Measurements from ENCODE around the gene JAKMIP1.
"Not testable (repeated sequence)": the region's sequence is repeated elsewhere in the genome, so short reads cannot be mapped to it uniquely, and the experiment has no call there.

The JAKMIP1 gene

GRCh38 chr4:6141021-6141420 is 59.3 kb downstream of the JAKMIP1 start:
- not testable (repeated sequence) for DNase-seq

GRCh38 chr4:6137747-6138135 is 62.6 kb downstream of the JAKMIP1 start:
- DNase-seq, result no peak

- no peak for DNase-seq
Observed at GRCh38 chr4:6137027-6137746, 63.2 kb downstream of the JAKMIP1 start.

- no peak for DNase-seq
Observed at GRCh38 chr4:6134612-6135220, 65.6 kb downstream of the JAKMIP1 start.

- DNase-seq, result no peak
Observed at GRCh38 chr4:6132716-6133115, 67.6 kb downstream of the JAKMIP1 start.

- peak; percentile 99 for DNase-seq
Observed at GRCh38 chr4:6128221-6128850, 72.0 kb downstream of the JAKMIP1 start.

- peak; percentile 34 for DNase-seq
Observed at GRCh38 chr4:6126971-6127745, 73.2 kb downstream of the JAKMIP1 start.

GRCh38 chr4:6125103-6125651 is 75.2 kb downstream of the JAKMIP1 start:
- no peak for DNase-seq

GRCh38 chr4:6124386-6125102 is 75.8 kb downstream of the JAKMIP1 start:
- no peak for DNase-seq

- no peak for DNase-seq
Observed at GRCh38 chr4:6123976-6124375, 76.4 kb downstream of the JAKMIP1 start.

- no peak for DNase-seq
Observed at GRCh38 chr4:6123541-6123940, 76.8 kb downstream of the JAKMIP1 start.

GRCh38 chr4:6123116-6123515 is 77.2 kb downstream of the JAKMIP1 start:
- DNase-seq, result no peak

GRCh38 chr4:6122496-6122895 is 77.9 kb downstream of the JAKMIP1 start:
- DNase-seq, result no peak

- no peak for DNase-seq
Observed at GRCh38 chr4:6121941-6122340, 78.4 kb downstream of the JAKMIP1 start.

- DNase-seq, result no peak
Observed at GRCh38 chr4:6121276-6121850, 79.0 kb downstream of the JAKMIP1 start.

GRCh38 chr4:6120361-6120760 is 80.0 kb downstream of the JAKMIP1 start:
- DNase-seq, result no peak

GRCh38 chr4:6119507-6120020 is 80.8 kb downstream of the JAKMIP1 start:
- no peak for DNase-seq

- no peak for DNase-seq
Observed at GRCh38 chr4:6118201-6118600, 82.1 kb downstream of the JAKMIP1 start.

- peak; percentile 37 for DNase-seq
Observed at GRCh38 chr4:6116696-6117285, 83.6 kb downstream of the JAKMIP1 start.

GRCh38 chr4:6115746-6116586 is 84.4 kb downstream of the JAKMIP1 start:
- no peak for DNase-seq

Measured in NCI-H146 (cell line).